Pancreas (tissue), 10 donors: Measurements from ENCODE around the gene PTPN23. TPM values are rescaled to one million over a fixed set of nuclear protein-coding genes. Genes with fewer than 3 reads are reported as not detected.

Experiments used
- ATAC-seq, 4 donors: fragments of 200-7000 bp; cut with Tn5 transposase; one replicate each; pipeline versions ENCODE4 v1.8.0 to v1.9.1; 2020; ENCODE audit warnings: mild to moderate bottlenecking in 4 of 4, moderate library complexity in 4 of 4
- DNase-seq, 6 donors: peaks; one replicate each; pipeline ENCODE4 v3.0.0-alpha.2; 2020
- FAIRE-seq: peaks from 2 replicates; lab custom pipeline; 2012; peaks lifted over from hg19 to GRCh38; lab: Jason Lieb, UNC
- H3K27ac ChIP-seq, 4 donors: fragments of 200-600 bp; sonication (generic); 1 replicate in 3 of 4; 2 replicates in 1 of 4; pipeline versions ENCODE4 v1.5.0 to v1.8.0; 2020
- H3K27me3 ChIP-seq, 4 donors: fragments of 200-600 bp; one replicate each; pipeline ENCODE4 v1.8.0; 2021
- H3K36me3 ChIP-seq, 3 donors: fragments of 200-600 bp; sonication (generic) in 1 of 3; one replicate each; pipeline versions ENCODE4 v1.5.0 to v1.8.0; 2020 to 2021
- H3K4me1 ChIP-seq, 3 donors: fragments of 200-600 bp; one replicate each; pipeline ENCODE4 v1.8.0; 2021
- H3K4me3 ChIP-seq, 4 donors: fragments of 200-600 bp; sonication (generic) in 2 of 4; one replicate each; pipeline versions ENCODE4 v1.5.0 to v1.8.0; 2020 to 2021
- H3K9me3 ChIP-seq, 4 donors: fragments of 200-600 bp; one replicate each; pipeline ENCODE4 v1.8.0; 2021
- CTCF ChIP-seq, 4 donors: fragments of 200-600 bp; sonication (generic) in 3 of 4; IDR thresholded peaks; one replicate each; pipeline versions ENCODE4 v1.5.0 to v1.8.0; 2021; ENCODE audit warnings: antibody characterized with exemption in 4 of 4
- WGBS, 2 donors: extraction: QIAGEN DNeasy Blood & Tissue Kit; methylation state at CpG; one replicate each; pipeline ENCODE4 v1.1.7; 2013; 5-methylcytosine and 5-hydroxymethylcytosine counted together
- intact Hi-C, 3 donors: fragments of 100-400 bp; cut with DNase I; formaldehyde crosslinking; loops; one replicate each; pipeline versions ENCODE4 v1.11.1 to v1.14.2; 2022
- polyA plus RNA-seq, 2 donors: library from polyadenylated mRNA; stranded (reverse); fragments of 200-250 nt; gene quantifications; one replicate each; pipeline ENCODE4 v1.2.3, GENCODE V29; 2013
- total RNA-seq, 6 donors: library from RNA; stranded (reverse); fragmentation: NEBNext Ultra II Directional in 4 of 6; extraction: Animal tissue kit (Norgen Biotek cat#: 25700) in 4 of 6; gene quantifications; one replicate each; pipeline versions ENCODE4 v1.2.1 to v1.2.4, GENCODE V29; 2021 to 2023
- donor health status: healthy with polysubstance abuse.
- donor health status: DM: no; HTN: no; CAD: no; lungs with moderate emphysema.
- donor health status: DM: no; HTN: no; CAD: no.
- donor health status: control.
- donor health status: control.
- donor health status: Bipolar disorder and iron deficiency.
- donor health status: DM: yes; HTN: yes; CAD: no.
- donor health status: DM: no; HTN: no; CAD: no.
- donor health status: DM: no; HTN: no; CAD: no.
- donor health status: DM: yes; HTN: yes; CAD: no.

PTPN23 gene
- total and polyA plus RNA-seq, 8 donors: 14.2 to 40.8 (median 21.1) TPM

GRCh38 chr3:47404955-47405790 lies 24.4 kb downstream of the PTPN23 start:
- Histone ChIP-seq H3K27ac (peak overlapping the region in 1 of 4 donors; percentile 23), H3K36me3 (peaks cover 5 to 40% (median 14%) of the 10 kb centered on the region in 3 donors), H3K27me3 (no peaks in the 10 kb centered on the region), H3K4me3 (no peak overlapping the region), H3K4me1 (peaks cover 4 to 10% (median 6%) of the 10 kb centered on the region in 3 donors), H3K9me3 (no peaks in the 10 kb centered on the region)
- 53 to 65% methylated on average over 7 to 9 of the region's 9 CpGs for WGBS, 2 donors
- no peak for TF ChIP-seq CTCF (IDR thresholded peaks at IDR 0.05)
- peak; percentile 15 to 55 (median 52) for ATAC-seq
- intact Hi-C loops: no loop called here
- no peak for FAIRE-seq
- peak in 1 of 6 donors; percentile 20 for DNase-seq

GRCh38 chr3:47405820-47406761 lies 25.3 kb downstream of the PTPN23 start:
- H3K27ac ChIP-seq: no peak overlapping the region
- H3K36me3 ChIP-seq: peaks cover 5 to 43% (median 14%) of the 10 kb centered on the region in 3 donors
- DNase-seq (peak in 1 of 6 donors; percentile 67), FAIRE-seq (no peak), ATAC-seq (no peak)
- H3K4me1 ChIP-seq: peaks cover 4 to 10% (median 6%) of the 10 kb centered on the region in 3 donors
- 88 to 95% methylated on average over 27 to 31 of the region's 31 CpGs for WGBS, 2 donors
- intact Hi-C loops: no loop called here
- no peaks in the 10 kb centered on the region for H3K9me3 ChIP-seq
- no peak for TF ChIP-seq CTCF (IDR thresholded peaks at IDR 0.05)
- H3K4me3 ChIP-seq: no peak overlapping the region
- H3K27me3 ChIP-seq: no peaks in the 10 kb centered on the region

GRCh38 chr3:47406762-47407149 lies 25.9 kb downstream of the PTPN23 start:
- no peak for TF ChIP-seq CTCF (IDR thresholded peaks at IDR 0.05)
- H3K4me1 ChIP-seq: peaks cover 4 to 10% (median 6%) of the 10 kb centered on the region in 3 donors

GRCh38 chr3:47407237-47407636 lies 26.4 kb downstream of the PTPN23 start:
- no peak overlapping the region for H3K4me3 ChIP-seq
- peaks cover 4 to 10% (median 6%) of the 10 kb centered on the region in 3 donors for H3K4me1 ChIP-seq
- FAIRE-seq: no peak
- no peak overlapping the region for H3K27ac ChIP-seq
- intact Hi-C loops: no loop called here
- H3K27me3 ChIP-seq: no peaks in the 10 kb centered on the region
- H3K9me3 ChIP-seq: no peaks in the 10 kb centered on the region
- TF ChIP-seq CTCF (IDR thresholded peaks at IDR 0.05): no peak
- no peak for ATAC-seq
- DNase-seq: no peak
- H3K36me3 ChIP-seq: peaks cover 5 to 55% (median 21%) of the 10 kb centered on the region in 3 donors
- WGBS, 2 donors: 92 to 93% methylated on average over 7 of the region's 7 CpGs

More at GRCh38 chr3:47406762-47407149, 25.9 kb downstream of the PTPN23 start:
- WGBS, 2 donors: 82 to 85% methylated on average over 8 to 9 of the region's 9 CpGs
- no peaks in the 10 kb centered on the region for H3K9me3 ChIP-seq
- ATAC-seq: no peak
- H3K27ac ChIP-seq: no peak overlapping the region
- DNase-seq: peak in 1 of 6 donors; percentile 60
- no peak for FAIRE-seq
- intact Hi-C loops: no loop called here
- H3K27me3 ChIP-seq: no peaks in the 10 kb centered on the region
- H3K36me3 ChIP-seq: peaks cover 5 to 50% (median 16%) of the 10 kb centered on the region in 3 donors
- no peak overlapping the region for H3K4me3 ChIP-seq
